Prostate gland (tissue), 2 donors: Measurements from ENCODE around the gene CACNA2D1.

Experiments
- CTCF ChIP-seq, 4 experiments: fragments of 200-600 bp in 2 of 4; fragments of 450-650 bp in 2 of 4; sonication (generic) in 2 of 4; IDR thresholded peaks; 1 replicate in 3 of 4; 2 replicates in 1 of 4; pipeline ENCODE4 v1.5.1; 2016 to 2019; ENCODE audit warnings: antibody characterized with exemption in 4 of 4, mild to moderate bottlenecking in 2 of 4, moderate library complexity in 2 of 4
- POLR2AphosphoS5 ChIP-seq: sonication (generic); formaldehyde crosslinking; IDR thresholded peaks from one replicate; pipeline ENCODE4 v1.6.1; 2017; ENCODE audit warnings: antibody characterized with exemption

DNA sequence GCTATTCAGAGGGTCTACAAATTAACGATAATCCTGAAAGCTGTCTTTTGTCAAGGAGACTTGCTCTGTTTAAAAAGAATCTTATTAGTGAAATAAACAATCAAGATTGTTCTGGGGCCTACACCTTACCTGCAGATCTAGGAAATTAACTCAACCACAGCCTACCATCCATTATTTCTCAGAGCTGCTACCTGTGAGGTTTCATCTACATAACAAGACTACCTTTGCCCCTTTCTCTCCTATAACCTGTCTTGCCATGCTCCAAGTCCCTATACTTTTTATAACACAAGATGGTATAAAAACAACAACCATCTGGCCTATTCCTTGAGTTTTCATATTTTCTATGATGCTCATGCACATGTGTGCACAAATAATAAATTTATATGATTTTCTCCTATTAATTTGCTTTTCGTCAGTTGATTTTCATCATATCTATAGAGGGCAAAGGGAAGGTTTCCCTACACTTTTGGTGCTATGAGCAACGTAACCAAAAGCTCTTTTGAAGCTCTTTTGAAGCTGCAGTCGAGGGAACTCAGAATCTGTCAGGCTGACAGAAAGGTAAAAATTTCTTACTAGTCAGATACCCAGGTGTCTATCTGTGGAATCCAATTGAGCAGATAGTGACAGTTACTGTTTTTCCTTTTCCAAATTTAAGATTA lies 138.1 kb downstream of the CACNA2D1 start:
- no peak for TF ChIP-seq CTCF (IDR thresholded peaks at IDR 0.05)
- no peak for TF ChIP-seq POLR2AphosphoS5
